ENCODE data around the gene SEMA4A.
A peak's percentile ranks its signal among the peaks of the same experiment; 100 is the strongest.
"Not testable (repeated sequence)": the region's sequence is repeated elsewhere in the genome, so short reads cannot be mapped to it uniquely, and the experiment has no call there.

Gene SEMA4A

DNA sequence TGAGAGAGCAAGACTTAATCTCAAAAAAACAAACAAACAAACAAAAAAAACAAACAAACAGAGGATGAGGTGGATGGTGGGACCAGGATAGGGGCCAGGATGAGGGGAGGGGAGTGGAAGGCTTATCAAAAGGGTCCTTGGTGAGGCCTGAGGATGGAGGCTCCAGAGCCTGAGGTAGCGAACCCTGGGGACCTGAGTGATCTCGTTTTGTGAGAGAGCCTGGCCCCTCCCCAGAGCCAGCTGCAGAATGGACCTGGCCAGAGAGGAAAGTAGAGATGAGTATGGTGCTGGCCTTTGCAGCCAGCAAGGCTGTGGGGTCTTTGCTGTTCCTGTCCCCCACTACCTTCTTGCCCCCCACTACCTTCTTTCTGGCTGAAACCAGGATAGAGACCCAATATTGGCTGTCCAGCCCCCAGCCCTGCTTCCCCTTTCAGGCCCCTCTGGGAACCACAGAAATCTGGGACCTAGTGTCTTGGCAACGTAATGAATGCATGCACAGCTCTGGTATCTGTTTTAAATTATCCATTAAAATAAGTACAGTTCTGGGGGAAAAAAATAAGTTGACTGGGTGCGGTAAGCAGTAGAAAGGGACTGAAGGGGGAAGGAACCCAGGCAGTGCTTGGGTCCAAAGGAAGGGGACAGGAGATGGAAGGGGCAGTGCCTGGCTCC lies 40.0 kb upstream of the SEMA4A start:
- Histone ChIP-seq H3K4me3 (ENCODE audit: low read depth in 1 of 2, low read length in 2 of 2) (peak overlapping the region in 1 of 2 donors; percentile 92), H3K27me3 (ENCODE audit: low read depth, low read length) (no peaks in the 10 kb centered on the region), H3K4me1 (ENCODE audit: control insufficient read depth in 1 of 2, insufficient read depth in 2 of 2, low read length in 2 of 2) (peaks cover 5 to 21% of the 10 kb centered on the region in 2 donors), H3K36me3 (ENCODE audit: control insufficient read depth in 1 of 2, insufficient read depth in 2 of 2, low read length in 2 of 2) (peaks cover 0 to 21% of the 10 kb centered on the region in 2 donors), H3K27ac (ENCODE audit: low read length) (peak overlapping the region; percentile 98), H3K9me3 (ENCODE audit: control insufficient read depth in 1 of 2, low read length in 2 of 2) (no peaks in the 10 kb centered on the region)

- no peaks in the 10 kb centered on the region for H3K9me3 ChIP-seq (ENCODE audit: control insufficient read depth in 1 of 2, low read length in 2 of 2)
- peak within 1 kb of the TSS; percentile 98 for H3K27ac ChIP-seq (ENCODE audit: low read length)
- no peaks in the 10 kb centered on the region for H3K27me3 ChIP-seq (ENCODE audit: low read depth, low read length)
- peaks cover 5 to 30% of the 10 kb centered on the region in 2 donors for H3K4me1 ChIP-seq (ENCODE audit: control insufficient read depth in 1 of 2, insufficient read depth in 2 of 2, low read length in 2 of 2)
- peak within 1 kb of the TSS; percentile 92 to 99 for H3K4me3 ChIP-seq (ENCODE audit: low read depth in 1 of 2, low read length in 2 of 2)
- H3K36me3 ChIP-seq (ENCODE audit: control insufficient read depth in 1 of 2, insufficient read depth in 2 of 2, low read length in 2 of 2): peaks cover 0 to 24% of the 10 kb centered on the region in 2 donors
These were observed 39.1 kb upstream of the SEMA4A start, which contains the start of gene LMNA for GRCh38 chr1:156114101-156114918. LMNA (plus strand) TSS chr1:156114711; CDS start chr1:156114919, 208 bp downstream.

GRCh38 chr1:156114919-156115513 lies 38.4 kb upstream of the SEMA4A start:
- Histone ChIP-seq H3K4me1 (ENCODE audit: control insufficient read depth in 1 of 2, insufficient read depth in 2 of 2, low read length in 2 of 2) (peaks cover 8 to 36% of the 10 kb centered on the region in 2 donors), H3K9me3 (ENCODE audit: control insufficient read depth in 1 of 2, low read length in 2 of 2) (no peaks in the 10 kb centered on the region), H3K36me3 (ENCODE audit: control insufficient read depth in 1 of 2, insufficient read depth in 2 of 2, low read length in 2 of 2) (peaks cover 2 to 24% of the 10 kb centered on the region in 2 donors), H3K27ac (ENCODE audit: low read length) (peak overlapping the region; percentile 98), H3K27me3 (ENCODE audit: low read depth, low read length) (no peaks in the 10 kb centered on the region), H3K4me3 (ENCODE audit: low read depth in 1 of 2, low read length in 2 of 2) (peak overlapping the region; percentile 92 to 99)

- Histone ChIP-seq H3K36me3 (ENCODE audit: control insufficient read depth in 1 of 2, insufficient read depth in 2 of 2, low read length in 2 of 2) (peaks cover 5 to 24% of the 10 kb centered on the region in 2 donors), H3K4me3 (ENCODE audit: low read depth in 1 of 2, low read length in 2 of 2) (peak overlapping the region; percentile 92 to 99), H3K4me1 (ENCODE audit: control insufficient read depth in 1 of 2, insufficient read depth in 2 of 2, low read length in 2 of 2) (peaks cover 15 to 43% of the 10 kb centered on the region in 2 donors), H3K27me3 (ENCODE audit: low read depth, low read length) (no peaks in the 10 kb centered on the region), H3K27ac (ENCODE audit: low read length) (peak overlapping the region; percentile 98), H3K9me3 (ENCODE audit: control insufficient read depth in 1 of 2, low read length in 2 of 2) (no peaks in the 10 kb centered on the region)
These were observed 37.6 kb upstream of the SEMA4A start for GRCh38 chr1:156115514-156116374.

DNA sequence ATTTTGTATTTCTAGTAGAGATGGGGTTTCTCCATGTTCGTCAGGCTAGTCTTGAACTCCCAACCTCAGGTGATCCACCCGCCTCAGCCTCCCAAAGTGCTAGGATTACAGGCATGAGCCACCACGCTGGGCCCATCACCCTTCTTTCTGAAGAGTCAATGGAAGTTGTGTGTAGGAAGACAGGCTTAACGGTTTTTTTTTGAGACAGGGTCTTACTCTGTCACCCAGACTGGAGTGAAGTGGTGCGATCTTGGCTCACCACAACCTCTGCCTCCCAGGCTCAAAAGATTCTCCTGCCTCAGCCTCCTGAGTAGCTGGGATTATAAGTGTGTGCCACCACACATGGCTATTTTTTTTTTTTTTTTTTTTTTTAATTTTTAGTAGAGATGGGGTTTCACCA lies 36.7 kb upstream of the SEMA4A start:
- peak overlapping the region; percentile 92 to 99 for H3K4me3 ChIP-seq (ENCODE audit: low read depth in 1 of 2, low read length in 2 of 2)
- H3K36me3 ChIP-seq (ENCODE audit: control insufficient read depth in 1 of 2, insufficient read depth in 2 of 2, low read length in 2 of 2): peaks cover 5 to 24% of the 10 kb centered on the region in 2 donors
- H3K27ac ChIP-seq (ENCODE audit: low read length): peak overlapping the region; percentile 98
- not testable (repeated sequence) for H3K9me3 ChIP-seq (ENCODE audit: control insufficient read depth in 1 of 2, low read length in 2 of 2); H3K27me3 ChIP-seq (ENCODE audit: low read depth, low read length)
- peaks cover 24 to 47% of the 10 kb centered on the region in 2 donors for H3K4me1 ChIP-seq (ENCODE audit: control insufficient read depth in 1 of 2, insufficient read depth in 2 of 2, low read length in 2 of 2)

GRCh38 chr1:156117414-156118176 lies 35.8 kb upstream of the SEMA4A start:
- Histone ChIP-seq H3K4me1 (ENCODE audit: control insufficient read depth in 1 of 2, insufficient read depth in 2 of 2, low read length in 2 of 2) (peaks cover 26 to 49% of the 10 kb centered on the region in 2 donors), H3K9me3 (ENCODE audit: control insufficient read depth in 1 of 2, low read length in 2 of 2) (no peaks in the 10 kb centered on the region), H3K36me3 (ENCODE audit: control insufficient read depth in 1 of 2, insufficient read depth in 2 of 2, low read length in 2 of 2) (peaks cover 5 to 26% of the 10 kb centered on the region in 2 donors), H3K27me3 (ENCODE audit: low read depth, low read length) (no peaks in the 10 kb centered on the region), H3K4me3 (ENCODE audit: low read depth in 1 of 2, low read length in 2 of 2) (peak overlapping the region; percentile 79 to 92), H3K27ac (ENCODE audit: low read length) (peak overlapping the region; percentile 67)

DNA sequence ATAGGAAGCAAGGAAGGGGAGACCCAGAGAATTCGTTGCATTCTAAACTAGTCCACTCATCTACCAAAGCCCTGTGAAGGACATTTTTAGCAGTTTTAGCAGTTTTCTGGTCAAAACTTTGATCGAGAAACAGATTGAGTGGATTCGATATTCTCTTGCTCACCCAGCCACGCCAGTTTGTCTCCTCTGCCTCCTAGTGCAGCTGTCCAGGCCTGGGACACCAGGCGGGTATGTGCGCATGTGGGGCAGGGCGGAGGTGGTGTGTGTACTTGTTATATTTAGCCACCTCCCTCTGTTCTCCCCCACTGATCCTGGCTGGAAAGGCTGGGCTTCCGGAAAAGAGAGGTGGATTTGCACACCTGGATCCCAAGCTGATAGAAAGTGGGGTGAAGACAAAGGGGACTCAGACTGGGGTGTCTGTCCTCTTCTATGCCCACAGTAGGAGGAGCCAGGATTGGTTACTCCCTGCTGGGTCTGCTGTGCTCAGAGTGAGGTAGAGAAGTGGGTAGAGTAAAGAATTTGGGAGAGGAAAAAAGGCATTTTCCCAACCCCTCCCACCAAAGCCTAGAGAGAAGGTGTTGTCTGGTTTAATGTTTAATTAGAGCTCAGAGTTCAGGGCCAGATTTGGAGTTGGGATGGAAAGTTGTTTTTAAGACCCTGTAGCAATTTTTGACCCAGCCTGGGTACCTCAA lies 35.1 kb upstream of the SEMA4A start:
- no peaks in the 10 kb centered on the region for H3K9me3 ChIP-seq (ENCODE audit: control insufficient read depth in 1 of 2, low read length in 2 of 2)
- no peaks in the 10 kb centered on the region for H3K27me3 ChIP-seq (ENCODE audit: low read depth, low read length)
- peak overlapping the region; percentile 79 to 92 for H3K4me3 ChIP-seq (ENCODE audit: low read depth in 1 of 2, low read length in 2 of 2)
- peak overlapping the region; percentile 67 for H3K27ac ChIP-seq (ENCODE audit: low read length)
- H3K36me3 ChIP-seq (ENCODE audit: control insufficient read depth in 1 of 2, insufficient read depth in 2 of 2, low read length in 2 of 2): peaks cover 5 to 33% of the 10 kb centered on the region in 2 donors
- H3K4me1 ChIP-seq (ENCODE audit: control insufficient read depth in 1 of 2, insufficient read depth in 2 of 2, low read length in 2 of 2): peaks cover 34 to 53% of the 10 kb centered on the region in 2 donors

DNA sequence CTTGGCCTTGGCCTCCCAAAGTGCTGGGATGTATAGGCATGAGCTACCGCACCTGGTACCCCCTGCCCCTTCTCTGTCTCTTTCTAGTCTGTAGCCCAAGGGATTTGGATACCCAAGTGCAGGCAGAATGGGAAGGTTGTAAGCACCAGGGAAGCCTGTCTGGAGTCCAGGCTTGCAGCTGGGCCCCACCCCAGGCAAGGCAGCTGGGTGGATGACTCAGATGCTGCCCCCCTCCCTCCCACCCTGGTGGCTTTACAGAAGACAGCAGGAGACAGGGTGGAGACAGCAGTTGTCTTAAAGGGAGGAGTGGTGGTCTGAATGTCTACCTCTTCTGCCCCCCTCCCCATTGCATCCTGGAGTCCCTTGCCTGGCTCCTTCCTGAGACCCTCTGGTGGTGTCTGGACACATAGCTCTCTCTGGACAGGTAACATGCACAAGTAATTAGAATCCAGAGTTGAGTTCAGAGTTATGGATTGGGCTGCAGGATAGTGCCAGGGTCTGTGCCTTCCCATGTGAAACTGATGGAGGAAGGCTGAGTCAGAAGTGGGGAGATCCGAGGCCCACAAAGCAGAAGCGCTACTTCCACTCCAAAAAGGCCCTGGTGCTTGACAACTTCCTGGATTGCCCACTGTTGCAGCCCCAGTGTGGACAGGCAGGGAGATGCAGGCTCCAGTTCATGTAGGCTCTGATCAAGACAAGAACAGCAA lies 33.7 kb upstream of the SEMA4A start:
- H3K27ac ChIP-seq (ENCODE audit: low read length): peak overlapping the region; percentile 67
- H3K27me3 ChIP-seq (ENCODE audit: low read depth, low read length): no peaks in the 10 kb centered on the region
- peak overlapping the region; percentile 55 to 92 for H3K4me3 ChIP-seq (ENCODE audit: low read depth in 1 of 2, low read length in 2 of 2)
- H3K4me1 ChIP-seq (ENCODE audit: control insufficient read depth in 1 of 2, insufficient read depth in 2 of 2, low read length in 2 of 2): peaks cover 38 to 60% of the 10 kb centered on the region in 2 donors
- no peaks in the 10 kb centered on the region for H3K9me3 ChIP-seq (ENCODE audit: control insufficient read depth in 1 of 2, low read length in 2 of 2)
- H3K36me3 ChIP-seq (ENCODE audit: control insufficient read depth in 1 of 2, insufficient read depth in 2 of 2, low read length in 2 of 2): peaks cover 5 to 35% of the 10 kb centered on the region in 2 donors

DNA sequence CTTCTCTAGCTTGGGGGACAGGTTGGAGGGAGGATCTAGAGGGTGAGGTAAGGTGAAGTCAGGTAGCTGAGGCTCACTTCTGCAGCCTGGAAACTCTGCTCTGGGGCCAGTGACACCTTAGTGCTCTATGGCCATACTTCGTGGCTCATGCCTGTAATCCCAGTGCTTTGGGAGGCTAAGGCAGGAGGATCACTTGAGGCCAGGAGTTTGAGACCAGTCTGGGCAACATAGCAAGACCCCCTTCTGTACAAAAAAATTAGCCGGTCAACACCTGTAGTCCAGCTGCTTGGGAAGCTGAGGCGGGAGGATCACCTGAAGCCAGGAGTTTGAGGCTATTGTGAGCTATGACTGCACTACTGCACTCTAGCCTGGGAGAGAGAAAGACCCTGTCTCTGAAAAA lies 33.1 kb upstream of the SEMA4A start:
- peaks cover 42 to 66% of the 10 kb centered on the region in 2 donors for H3K4me1 ChIP-seq (ENCODE audit: control insufficient read depth in 1 of 2, insufficient read depth in 2 of 2, low read length in 2 of 2)
- H3K36me3 ChIP-seq (ENCODE audit: control insufficient read depth in 1 of 2, insufficient read depth in 2 of 2, low read length in 2 of 2): peaks cover 5 to 29% of the 10 kb centered on the region in 2 donors
- H3K4me3 ChIP-seq (ENCODE audit: low read depth in 1 of 2, low read length in 2 of 2): peak overlapping the region; percentile 55 to 92
- H3K27me3 ChIP-seq (ENCODE audit: low read depth, low read length): no peaks in the 10 kb centered on the region
- H3K9me3 ChIP-seq (ENCODE audit: control insufficient read depth in 1 of 2, low read length in 2 of 2): no peaks in the 10 kb centered on the region
- peak overlapping the region; percentile 67 for H3K27ac ChIP-seq (ENCODE audit: low read length)
